Activated gamma-delta T cell treated with anti-CD3 and anti-CD28 coated beads, Interleukin-2, amount 50 U/mL, for 16 hours (primary cell): ENCODE measurements around the gene EHBP1.

ENCODE experiments used
- DNase-seq: peaks from one replicate; pipeline ENCODE4 v3.0.0-alpha.2; 2020; ENCODE audit warnings: low read depth

Gene EHBP1

GRCh38 chr2:63052411-63053080 is 347.0 kb downstream of the EHBP1 start:
- DNase-seq, result no peak

GRCh38 chr2:63053081-63053888 is 347.8 kb downstream of the EHBP1 start:
- DNase-seq, result no peak

- no peak for DNase-seq
Measured at GRCh38 chr2:63053889-63054602, 348.5 kb downstream of the EHBP1 start.

GRCh38 chr2:63054841-63055225 is 349.3 kb downstream of the EHBP1 start:
- no peak for DNase-seq

GRCh38 chr2:63055226-63056106 is 350.0 kb downstream of the EHBP1 start:
- DNase-seq, result no peak

- no peak for DNase-seq
Measured at GRCh38 chr2:63056107-63057050, 350.9 kb downstream of the EHBP1 start.

- no peak for DNase-seq
Measured at GRCh38 chr2:63057249-63058143, 352.0 kb downstream of the EHBP1 start.

GRCh38 chr2:63058144-63058920 is 352.8 kb downstream of the EHBP1 start:
- no peak for DNase-seq

- no peak for DNase-seq
Measured at GRCh38 chr2:63058921-63059792, 353.6 kb downstream of the EHBP1 start.

GRCh38 chr2:63059793-63060471 is 354.4 kb downstream of the EHBP1 start:
- DNase-seq, result no peak

- no peak for DNase-seq
Measured at GRCh38 chr2:63060472-63060991, 355.0 kb downstream of the EHBP1 start.

GRCh38 chr2:63064197-63064596 is 358.7 kb downstream of the EHBP1 start:
- DNase-seq, result no peak

- DNase-seq, result no peak
Measured at GRCh38 chr2:63064661-63065060, 359.1 kb downstream of the EHBP1 start.

- no peak for DNase-seq
Measured at GRCh38 chr2:63066265-63066664, 360.8 kb downstream of the EHBP1 start.

- no peak for DNase-seq
Measured at GRCh38 chr2:63066838-63067237, 361.3 kb downstream of the EHBP1 start.

- no peak for DNase-seq
Measured at GRCh38 chr2:63071664-63072063, 366.2 kb downstream of the EHBP1 start.

GRCh38 chr2:63073994-63074393 is 368.5 kb downstream of the EHBP1 start:
- no peak for DNase-seq
